SK-N-SH treated with all-trans-retinoic acid at 6 μM for 48 hours (cell line): ENCODE measurements around the gene RGS2.

Experiments
- ARNTL ChIP-seq: fragments of 450-650 bp; formaldehyde crosslinking; IDR thresholded peaks from 2 replicates; pipeline ENCODE4 v1.5.0; 2020; ENCODE audit warnings: low read depth, mild to moderate bottlenecking, moderate library complexity, borderline replicate concordance
- BACH2 ChIP-seq: fragments of 250-450 bp; sonication (Bioruptor Pico); IDR thresholded peaks from 2 replicates; pipeline ENCODE4 v1.9.0; 2021; ENCODE audit warnings: mild to moderate bottlenecking, borderline replicate concordance
- CREB5 ChIP-seq: fragments of 250-450 bp; sonication (Bioruptor Pico); IDR thresholded peaks from 2 replicates; pipeline ENCODE4 v1.5.1; 2020; ENCODE audit warnings: low read depth, mild to moderate bottlenecking, moderate library complexity
- CSDC2 ChIP-seq: fragments of 250-450 bp; sonication (Bioruptor Pico); IDR thresholded peaks from 2 replicates; pipeline ENCODE4 v1.5.0; 2020; ENCODE audit warnings: mild to moderate bottlenecking, moderate library complexity
- GLIS3 ChIP-seq: fragments of 250-450 bp; sonication (Bioruptor Pico); IDR thresholded peaks from 2 replicates; pipeline ENCODE4 v1.5.0; 2020; ENCODE audit warnings: mild to moderate bottlenecking, moderate library complexity
- OSR1 ChIP-seq: fragments of 250-450 bp; sonication (Bioruptor Pico); IDR thresholded peaks from 2 replicates; pipeline ENCODE4 v1.8.0; 2022; ENCODE audit warnings: moderate library complexity, mild to moderate bottlenecking, inconsistent platforms
- PATZ1 ChIP-seq: fragments of 250-450 bp; sonication (Bioruptor Pico); IDR thresholded peaks from 2 replicates; pipeline ENCODE4 v1.8.0; 2020; ENCODE audit warnings: mild to moderate bottlenecking, moderate library complexity, borderline replicate concordance
- PPARA ChIP-seq: fragments of 250-450 bp; sonication (Bioruptor Pico); IDR thresholded peaks from 2 replicates; pipeline ENCODE4 v1.5.0; 2020; ENCODE audit warnings: mild to moderate bottlenecking, borderline replicate concordance
- RARB ChIP-seq: fragments of 250-450 bp; sonication (Bioruptor Pico); IDR thresholded peaks from 2 replicates; pipeline ENCODE4 v1.8.0; 2021; ENCODE audit warnings: mild to moderate bottlenecking, moderate library complexity
- TSHZ2 ChIP-seq: fragments of 250-450 bp; sonication (Bioruptor Pico); IDR thresholded peaks from 2 replicates; pipeline ENCODE4 v1.5.0; 2020; ENCODE audit warnings: mild to moderate bottlenecking, moderate library complexity
- ZFP30 ChIP-seq: fragments of 450-650 bp; formaldehyde crosslinking; IDR thresholded peaks from 2 replicates; pipeline ENCODE4 v1.5.0; 2022; ENCODE audit warnings: mild to moderate bottlenecking, moderate library complexity
- ZNF565 ChIP-seq: fragments of 450-650 bp; formaldehyde crosslinking; conservative IDR thresholded peaks from 2 replicates; pipeline ENCODE4 v1.5.0; 2020; ENCODE audit warnings: low read depth, mild to moderate bottlenecking, moderate library complexity
- ZNF70 ChIP-seq: fragments of 450-650 bp; formaldehyde crosslinking; IDR thresholded peaks from 2 replicates; pipeline ENCODE4 v1.5.0; 2020; ENCODE audit warnings: mild to moderate bottlenecking, moderate library complexity

GRCh38 chr1:192849011-192849410, 40.2 kb downstream of the RGS2 start:
- TF ChIP-seq ZNF565 (CRISPR knock-in tag): no peak
- no peak for TF ChIP-seq PATZ1 (CRISPR knock-in tag)
- TF ChIP-seq ZNF70: no peak
- no peak for TF ChIP-seq CSDC2
- TF ChIP-seq RARB: no peak
- no peak for TF ChIP-seq PPARA (CRISPR knock-in tag)
- TF ChIP-seq OSR1 (CRISPR knock-in tag): no peak
- TF ChIP-seq BACH2 (CRISPR knock-in tag): no peak
- TF ChIP-seq GLIS3 (CRISPR knock-in tag): no peak
- no peak for TF ChIP-seq ARNTL
- no peak for TF ChIP-seq TSHZ2 (CRISPR knock-in tag)
- no peak for TF ChIP-seq CREB5 (CRISPR knock-in tag)
- TF ChIP-seq ZFP30: no peak
